K562 (cell line): Measurements from ENCODE around the gene HNRNPH1. TPM values are rescaled to one million over a fixed set of nuclear protein-coding genes. Genes with fewer than 3 reads are reported as not detected.

ENCODE experiments used
- ATAC-seq: fragments of 200-7000 bp; cut with Tn5 transposase; 3 replicates; pipeline ENCODE4 v1.9.1; 2020; ENCODE audit warnings: moderate library complexity
- BruUV-seq: library from RNA; stranded (reverse); fragments of 400-500 nt; replicated peaks from 2 replicates; lab custom pipeline; 2021; lab: Mats Ljungman, UMichigan
- CTCF ChIA-PET: fragments of 300-600 bp; formaldehyde crosslinking; extraction: SDS; loops from one replicate; lab custom pipeline; 2021; ENCODE audit warnings: low intra/inter-chr PET ratio; lab: Yijun Ruan, JAX
- POLR2A ChIA-PET: fragments of 300-600, 350-650 bp; sonication (Branson Sonifier 250); formaldehyde crosslinking; extraction: SDS; loops from one replicate; lab custom pipeline; 2021; ENCODE audit warnings: antibody characterized with exemption, inconsistent platforms; lab: Yijun Ruan, JAX
- DNase-seq, 4 experiments: peaks; one replicate each; pipeline versions ENCODE4 v3.0.0 to v3.0.0-alpha.2; 2011 to 2018; ENCODE audit warnings: low spot score in 3 of 4, mixed read lengths in 3 of 4; ENCODE audit errors: extremely low read depth in 1 of 4
- FAIRE-seq: peaks from 2 replicates; lab custom pipeline; 2011; peaks lifted over from hg19 to GRCh38; lab: Jason Lieb, UNC
- H2AFZ ChIP-seq: 2 replicates; pipeline ENCODE4 v1.6.0; 2011; ENCODE audit warnings: low read depth, low read length, control low read depth, inconsistent platforms
- H3K27ac ChIP-seq: fragments of 200-600 bp; 3 replicates; pipeline ENCODE4 v1.8.0; 2011; ENCODE audit warnings: low read depth, mild to moderate bottlenecking, control low read depth, inconsistent platforms, low read length, moderate library complexity, mixed read lengths; ENCODE audit errors: extremely low read depth
- H3K27me3 ChIP-seq, 2 experiments: fragments of 300-600 bp in 1 of 2; 2 replicates in 1 of 2; 3 replicates in 1 of 2; pipeline versions ENCODE4 v1.6.0 to v1.8.0; 2011; ENCODE audit warnings: inconsistent platforms in 2 of 2, low read length in 2 of 2, mild to moderate bottlenecking in 1 of 2, mixed read lengths in 1 of 2, moderate library complexity in 1 of 2; ENCODE audit not compliant: control insufficient read depth in 2 of 2, insufficient read depth in 2 of 2
- H3K36me3 ChIP-seq: fragments of 300-600 bp; 3 replicates; pipeline ENCODE4 v1.8.0; 2011; ENCODE audit warnings: mild to moderate bottlenecking, low read length, inconsistent platforms; ENCODE audit not compliant: control insufficient read depth, insufficient read depth
- H3K4me1 ChIP-seq, 2 experiments: fragments of 200-600 bp in 1 of 2; replicated peaks in 1 of 2; 2 replicates in 1 of 2; 3 replicates in 1 of 2; pipeline versions ENCODE4 v1.5.1 to v1.8.0; 2011; ENCODE audit warnings: inconsistent platforms in 2 of 2, low read length in 2 of 2, mild to moderate bottlenecking in 1 of 2, mixed read lengths in 1 of 2, moderate library complexity in 1 of 2; ENCODE audit not compliant: control insufficient read depth in 2 of 2, insufficient read depth in 2 of 2
- H3K4me2 ChIP-seq: 2 replicates; pipeline ENCODE4 v1.6.1; 2011; ENCODE audit warnings: low read length, control low read depth, inconsistent platforms, mixed read lengths; ENCODE audit not compliant: insufficient read depth
- H3K4me3 ChIP-seq: fragments of 200-600 bp; sonication (generic), shearing (Covaris generic); 2 replicates; pipeline ENCODE4 v1.5.1; 2016; ENCODE audit warnings: control low read depth, inconsistent platforms
- H3K79me2 ChIP-seq: fragments of 200-600 bp; 3 replicates; pipeline ENCODE4 v1.8.0; 2011; ENCODE audit warnings: low read length, inconsistent platforms; ENCODE audit not compliant: control insufficient read depth, insufficient read depth
- H3K9ac ChIP-seq, 2 experiments: 2 replicates each; pipeline versions ENCODE4 v1.6.0 to v1.6.1; 2011; ENCODE audit warnings: low read depth in 2 of 2, low read length in 2 of 2, control low read depth in 1 of 2, inconsistent platforms in 1 of 2, mild to moderate bottlenecking in 1 of 2, mixed read lengths in 1 of 2; ENCODE audit not compliant: insufficient read depth in 1 of 2
- H3K9me1 ChIP-seq: one replicate; pipeline ENCODE4 v1.6.0; 2011; ENCODE audit warnings: inconsistent platforms, mild to moderate bottlenecking, low read length, moderate library complexity; ENCODE audit not compliant: control insufficient read depth, insufficient read depth
- H3K9me3 ChIP-seq: replicated peaks from 2 replicates; pipeline ENCODE4 v1.5.1; 2011; ENCODE audit warnings: low read depth, low read length, inconsistent platforms; ENCODE audit not compliant: control insufficient read depth, insufficient read depth
- H4K20me1 ChIP-seq: replicated peaks from 2 replicates; pipeline ENCODE4 v1.6.1; 2011; ENCODE audit warnings: low read length, inconsistent platforms, mixed read lengths; ENCODE audit not compliant: control insufficient read depth, insufficient read depth
- BCOR ChIP-seq: fragments of 450-650 bp; IDR thresholded peaks from 2 replicates; pipeline ENCODE4 v1.6.1; 2016
- CBX3 ChIP-seq, 2 experiments: IDR thresholded peaks; 1 replicate in 1 of 2; 2 replicates in 1 of 2; pipeline ENCODE4 v1.6.1; 2012; ENCODE audit warnings: inconsistent platforms in 2 of 2, low read length in 2 of 2, borderline replicate concordance in 1 of 2, control low read depth in 1 of 2
- CHAMP1 ChIP-seq: fragments of 450-650 bp; IDR thresholded peaks from 2 replicates; pipeline ENCODE4 v1.6.1; 2016; ENCODE audit warnings: mild to moderate bottlenecking
- E2F4 ChIP-seq: sonication (generic); formaldehyde crosslinking; IDR thresholded peaks from 2 replicates; pipeline ENCODE4 v1.8.0; 2022; ENCODE audit warnings: mild to moderate bottlenecking, low read depth, missing genetic modification reagents
- IRF1 ChIP-seq: sonication (generic); formaldehyde crosslinking; IDR thresholded peaks from 2 replicates; pipeline ENCODE4 v1.8.0; 2022; ENCODE audit warnings: missing genetic modification reagents, mild to moderate bottlenecking, borderline replicate concordance
- IRF2 ChIP-seq: sonication (generic); formaldehyde crosslinking; IDR thresholded peaks from 2 replicates; pipeline ENCODE4 v1.8.1; 2022; ENCODE audit warnings: mild to moderate bottlenecking, missing genetic modification reagents
- SMARCE1 ChIP-seq: fragments of 450-650 bp; IDR thresholded peaks from 2 replicates; pipeline ENCODE4 v1.7.1; 2016; ENCODE audit warnings: mild to moderate bottlenecking
- SREBF1 ChIP-seq: fragments of 150-350 bp; IDR thresholded peaks from 2 replicates; pipeline ENCODE4 v1.6.1; 2014; ENCODE audit warnings: antibody characterized with exemption, low read depth, low read length, borderline replicate concordance
- YY1 ChIP-seq, 3 experiments: IDR thresholded peaks; 2 replicates each; pipeline ENCODE4 v1.6.1; 2011; ENCODE audit warnings: low read length in 2 of 3, mild to moderate bottlenecking in 2 of 3, moderate library complexity in 2 of 3, borderline replicate concordance in 1 of 3, control low read depth in 1 of 3, low read depth in 1 of 3; ENCODE audit not compliant: insufficient read depth in 3 of 3, insufficient replicate concordance in 2 of 3, control insufficient read depth in 1 of 3, insufficient read length in 1 of 3; ENCODE audit errors: extremely low read depth in 1 of 3
- ZBED1 ChIP-seq: IDR thresholded peaks from 2 replicates; pipeline ENCODE4 v1.6.1; 2014
- ZBTB43 ChIP-seq: sonication (generic); formaldehyde crosslinking; IDR thresholded peaks from 2 replicates; pipeline ENCODE4 v1.8.0; 2023; ENCODE audit warnings: mild to moderate bottlenecking, missing genetic modification reagents
- ZNF217 ChIP-seq: sonication (generic); formaldehyde crosslinking; IDR thresholded peaks from 2 replicates; pipeline ENCODE4 v1.8.0; 2022; ENCODE audit warnings: mild to moderate bottlenecking, missing genetic modification reagents
- ZNF347 ChIP-seq: fragments of 450-650 bp; formaldehyde crosslinking; IDR thresholded peaks from 2 replicates; pipeline ENCODE4 v1.4.0; 2020; ENCODE audit warnings: low read depth, mild to moderate bottlenecking, moderate library complexity
- ZNF717 ChIP-seq: fragments of 250-450 bp; sonication (Bioruptor Pico); IDR thresholded peaks from 2 replicates; pipeline ENCODE4 v1.5.0; 2021
- WGBS: fragments of 100-300 bp; shearing (Covaris generic); methylation state at CpG from one replicate; pipeline ENCODE4 v1.1.6; 2016; ENCODE audit warnings: low coverage, mixed read lengths; ENCODE audit not compliant: insufficient coverage; ENCODE audit errors: missing lambda C conversion rate; 5-methylcytosine and 5-hydroxymethylcytosine counted together
- in situ Hi-C: fragments of 300-500 bp; cut with MboI; formaldehyde crosslinking; loops from 4 replicates; pipeline ENCODE4 v1.15.0; 2018; ENCODE audit warnings: inconsistent platforms, mixed read lengths
- intact Hi-C: fragments of 100-400 bp; cut with micrococcal nuclease; formaldehyde crosslinking; loops from 2 replicates; pipeline ENCODE4 v1.14.2; 2022
- polyA plus RNA-seq, 8 experiments: library from polyadenylated mRNA; depleted of rRNA in 4 of 8; stranded (reverse) in 5 of 8; unstranded in 3 of 8; fragments of >200 nt; fragmentation: Nextera tagmentation in 2 of 8; fragmentation: Illumina TruSeq in 1 of 8; extraction: Ambion mirVana in 2 of 8; extraction: Trizol in 1 of 8; gene quantifications; 2 replicates each; pipeline versions ENCODE4 v1.2.1 to v1.2.3, GENCODE V29; 2011 to 2014; ENCODE audit warnings: inconsistent platforms in 1 of 8, missing spikeins in 1 of 8
- total RNA-seq, 7 experiments: library from RNA; depleted of rRNA in 6 of 7; stranded (reverse); fragments of >200 nt in 6 of 7; fragmentation: Illumina TruSeq in 2 of 7; extraction: Trizol in 2 of 7; gene quantifications; 2 replicates each; pipeline versions ENCODE4 v1.2.1 to v1.2.3, GENCODE V29; 2011 to 2021; ENCODE audit warnings: low replicate concordance in 1 of 7

The HNRNPH1 gene
- total and polyA plus RNA-seq, 9 of the 15 experiments (the other 6 are each of a cell fraction or from before 2014, with no cell fraction given): 103 to 656 (median 561) TPM

- no peak for TF ChIP-seq ZNF217 (CRISPR knock-in tag)
These were observed 13.2 kb downstream of the HNRNPH1 start (continued) for GRCh38 chr5:179610109-179610902.

- peaks cover 19 to 32% of the 10 kb centered on the region in 2 experiments; a peak in 4 of 5 replicates for H3K4me1 ChIP-seq
- BruUV-seq: no TSS peak
- no peak overlapping the region for H3K4me2 ChIP-seq
- no peak overlapping the region for H3K4me3 ChIP-seq
- FAIRE-seq (no peak), DNase-seq (no peak), ATAC-seq (no peak)
- H3K36me3 ChIP-seq: peaks cover 85% of the 10 kb centered on the region
- intact Hi-C loops: no loop called here
- no peaks in the 10 kb centered on the region for H3K9me1 ChIP-seq
- H3K9me3 ChIP-seq: no peaks in the 10 kb centered on the region
- CTCF ChIA-PET: no interaction called here
- 0 out of 4 replicates have a peak overlapping the region, but pooled peaks of 1 of the 2 experiments have one; percentile 39 for H3K9ac ChIP-seq
- H2AFZ ChIP-seq: no peak overlapping the region
- WGBS: 87% methylated on average over 8 of the region's 8 CpGs
- POLR2A ChIA-PET: interaction anchor here (0.6 to 11.7 kb wide), 3 partner anchors 9 to 297 kb away, joined by 3 to 181 read pairs (median 5); partner anchors contain the start of gene HNRNPH1
- H3K27ac ChIP-seq: peak overlapping the region; percentile 38; the same call in 1 of the 3 replicates
- in situ Hi-C loops: no loop called here
- H3K79me2 ChIP-seq: peaks cover 5% of the 10 kb centered on the region; the same call in 1 of the 3 replicates
- H4K20me1 ChIP-seq: peaks cover 15% of the 10 kb centered on the region
- H3K27me3 ChIP-seq: no peaks in the 10 kb centered on the region
- TF ChIP-seq E2F4 (CRISPR knock-in tag) (no peak), SREBF1 (no peak), YY1 (IDR thresholded peaks at IDR 0.05; ENCODE audit: borderline replicate concordance in 1 of 3, control insufficient read depth in 1 of 3, extremely low read depth in 1 of 3, insufficient read depth in 3 of 3, insufficient read length in 1 of 3, insufficient replicate concordance in 2 of 3, low read depth in 1 of 3, low read length in 2 of 3) (no peak), CBX3 (IDR thresholded peaks at IDR 0.05; ENCODE audit: borderline replicate concordance in 1 of 2, low read length in 2 of 2) (no peak), CHAMP1 (no peak), ZNF347 (CRISPR knock-in tag) (no peak), BCOR (no peak), ZNF717 (CRISPR knock-in tag) (no peak), SMARCE1 (no peak), ZBTB43 (CRISPR knock-in tag) (no peak), ZBED1 (no peak), IRF1 (CRISPR knock-in tag) (no peak), IRF2 (CRISPR knock-in tag) (no peak)
These were observed 13.7 kb downstream of the HNRNPH1 start for GRCh38 chr5:179609834-179610108.
